CD1c-positive myeloid dendritic cell (primary cell): Measurements from ENCODE around the gene CIB4.

Experiments used
- DNase-seq: peaks from one replicate; pipeline ENCODE4 v3.0.0-alpha.2; 2016; ENCODE audit errors: extremely low spot score

The CIB4 gene

DNA sequence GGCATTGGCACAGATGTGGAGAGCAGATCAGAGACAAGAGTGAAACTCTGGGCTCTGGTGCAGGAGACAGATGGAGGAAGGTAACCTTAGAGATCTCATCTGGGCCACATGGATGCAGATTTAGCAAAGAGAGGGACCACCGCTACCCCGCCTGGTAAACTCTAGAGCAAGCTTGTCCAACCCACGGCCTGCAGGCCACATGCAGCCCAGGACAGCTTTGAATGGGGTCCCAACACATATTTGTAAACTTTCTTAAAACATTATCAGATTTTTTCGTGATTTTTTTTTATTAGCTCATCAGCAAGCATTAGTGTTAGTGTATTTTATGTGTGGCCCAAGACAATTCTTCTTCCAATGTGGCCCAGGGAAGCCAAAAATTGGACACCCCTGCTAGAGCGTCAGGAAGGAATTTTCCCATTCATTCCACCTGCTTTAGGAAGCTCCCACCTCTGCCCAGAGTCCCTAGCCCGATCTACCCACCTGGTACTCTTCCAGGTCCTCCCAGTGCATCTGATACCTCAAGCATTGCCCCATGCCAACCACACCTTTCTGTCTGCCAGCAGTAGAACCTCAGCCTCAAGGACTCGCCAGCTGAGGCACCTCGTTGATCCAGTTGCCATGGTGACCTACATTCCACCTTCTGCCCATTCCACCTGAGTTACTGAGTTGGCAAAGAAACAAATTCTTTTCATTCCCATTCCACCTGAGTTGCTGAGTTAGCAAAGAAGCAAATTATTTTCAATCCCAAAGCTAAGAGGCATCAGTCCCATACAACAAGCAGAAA is at the start of gene CIB4:
CIB4 (minus strand) TSS at position 586 of the 784 bp plus-strand sequence; CDS start at position 534, 52 bp downstream.
- DNase-seq, result no peak

DNA sequence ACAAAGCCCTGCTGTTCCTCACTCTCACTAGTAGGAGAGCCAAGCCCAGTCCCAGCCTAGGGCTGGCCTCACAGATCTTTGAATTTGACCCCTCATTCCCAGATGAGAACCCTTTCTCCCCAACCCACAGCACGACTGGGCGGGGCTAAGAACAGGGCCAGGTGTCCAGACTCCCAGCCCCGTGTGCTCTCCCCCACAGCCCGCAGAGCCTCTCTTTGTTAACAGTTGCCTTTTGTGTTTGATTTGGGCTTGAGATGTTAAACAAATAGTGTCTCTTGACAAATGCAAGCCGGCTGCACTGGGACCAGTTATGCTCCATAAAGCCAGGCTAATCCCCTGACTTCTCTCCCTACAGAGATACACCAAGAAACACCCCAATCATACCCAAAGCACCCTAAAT is 46.6 kb upstream of the CIB4 start:
- no peak for DNase-seq

DNA sequence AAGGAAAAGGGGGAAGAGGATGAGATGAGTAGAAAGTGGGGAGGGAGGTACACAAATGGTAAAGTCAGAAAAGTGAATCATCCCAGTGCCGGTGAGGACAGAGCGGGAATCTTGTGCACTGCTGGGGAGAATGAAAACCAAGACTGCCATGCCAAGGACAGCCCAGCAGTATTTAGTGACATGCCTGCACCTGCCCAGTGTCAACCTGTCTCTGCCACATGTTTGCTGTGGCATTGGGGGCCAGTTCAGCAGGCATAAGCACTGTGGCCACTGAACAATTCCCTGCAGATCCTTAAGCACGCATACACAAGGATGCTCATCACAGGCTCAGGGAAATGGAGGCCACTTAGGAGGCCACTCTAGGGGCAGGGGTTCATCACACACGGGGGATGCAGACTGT is 46.2 kb upstream of the CIB4 start:
- no peak for DNase-seq

DNA sequence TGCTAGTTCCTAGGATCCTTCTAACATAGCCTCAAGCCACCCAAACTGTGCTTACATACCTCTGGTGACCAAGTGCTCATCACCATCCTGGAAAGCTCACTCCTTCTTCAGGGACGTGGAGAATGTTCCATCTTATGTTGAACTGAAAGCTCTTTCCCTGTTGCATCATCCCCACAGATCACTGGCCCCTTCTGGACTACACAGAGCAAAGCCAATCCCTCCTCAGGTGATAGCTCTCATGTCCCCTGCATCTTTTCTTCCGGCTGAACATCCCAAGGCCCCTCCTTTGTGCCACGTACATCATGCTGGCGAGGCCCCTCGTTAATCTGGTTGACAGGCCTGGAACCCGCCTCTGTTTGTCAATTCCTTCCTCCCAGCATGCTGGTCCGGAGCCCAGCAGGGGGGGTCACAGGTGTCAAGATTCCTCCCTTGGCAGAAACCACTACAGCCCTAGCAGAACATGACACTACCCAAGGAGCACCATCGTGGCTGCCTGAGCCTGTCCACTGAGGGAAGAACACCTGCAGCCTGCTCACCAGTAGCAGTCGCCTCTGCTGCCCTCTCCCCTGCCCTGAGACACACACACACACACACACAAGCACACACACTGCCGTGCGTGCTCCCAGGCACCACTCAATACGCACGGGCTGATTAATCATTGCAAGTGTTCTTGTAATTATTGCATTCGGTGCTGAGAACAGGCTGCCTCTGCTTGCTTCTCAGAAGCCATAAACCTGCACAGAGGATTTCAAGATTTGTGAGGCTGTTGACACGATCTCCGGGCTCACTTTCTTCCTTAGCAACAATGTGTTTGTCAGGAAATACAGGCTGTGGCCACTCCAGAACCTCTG is 45.0 kb upstream of the CIB4 start:
- DNase-seq, result no peak

DNA sequence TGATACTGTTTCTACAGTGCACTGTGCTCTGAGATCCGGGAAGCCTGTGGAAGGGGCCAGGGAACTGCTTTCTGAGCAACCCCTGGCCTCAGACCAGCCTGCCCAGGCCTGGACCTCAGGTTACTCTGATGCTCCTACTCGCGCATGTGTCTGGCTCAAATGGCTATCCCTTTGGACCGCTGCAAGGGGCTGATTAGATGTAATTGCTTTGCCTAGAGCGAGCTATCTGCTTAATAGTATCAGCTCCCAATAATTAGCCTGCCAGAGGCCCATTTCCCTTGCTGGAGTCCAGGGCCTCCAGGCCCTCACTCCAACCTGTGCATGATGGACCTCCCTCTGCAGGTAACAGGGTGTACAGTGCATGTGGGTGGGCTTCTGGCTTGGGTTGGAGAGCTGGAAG is 44.2 kb upstream of the CIB4 start:
- DNase-seq, result no peak

DNA sequence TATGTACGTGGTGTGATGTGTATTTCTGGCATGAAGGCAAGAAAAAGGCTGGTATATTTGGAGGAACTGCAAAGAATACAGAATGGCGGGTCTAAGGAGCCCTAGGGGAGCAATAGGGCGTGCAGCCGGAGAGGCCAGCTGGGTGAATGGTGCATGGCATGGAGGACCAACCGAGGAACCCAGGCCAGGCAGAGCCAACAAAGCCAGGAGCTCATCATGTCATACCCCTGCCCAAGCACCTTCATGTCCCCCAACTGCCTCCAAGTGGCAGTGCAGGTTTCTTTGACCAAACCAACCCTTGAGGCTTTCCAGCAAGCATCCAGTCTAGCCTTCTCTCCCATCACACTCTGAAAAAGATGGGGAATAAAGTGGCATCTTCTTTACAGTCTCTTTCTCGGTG is 42.4 kb upstream of the CIB4 start:
- DNase-seq, result no peak

DNA sequence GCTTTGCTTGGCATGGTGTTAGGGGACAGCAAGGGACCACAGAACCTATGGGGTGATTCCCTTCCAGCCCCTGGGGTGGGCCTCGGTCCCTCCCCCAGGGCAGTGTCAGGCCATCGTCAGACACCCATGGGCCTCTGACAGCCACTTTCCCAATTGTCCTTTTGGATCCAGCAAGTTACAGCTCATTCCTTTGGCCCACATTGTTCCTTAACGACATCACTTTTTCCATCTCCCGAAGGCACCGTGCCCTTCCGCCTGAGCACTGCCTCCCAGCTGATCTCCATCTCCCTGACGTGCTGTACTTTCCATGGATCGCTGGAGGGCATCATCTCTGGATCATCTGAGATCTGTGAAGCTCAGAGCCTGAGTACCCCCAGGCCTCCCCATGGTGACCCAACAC is 41.0 kb upstream of the CIB4 start:
- no peak for DNase-seq

DNA sequence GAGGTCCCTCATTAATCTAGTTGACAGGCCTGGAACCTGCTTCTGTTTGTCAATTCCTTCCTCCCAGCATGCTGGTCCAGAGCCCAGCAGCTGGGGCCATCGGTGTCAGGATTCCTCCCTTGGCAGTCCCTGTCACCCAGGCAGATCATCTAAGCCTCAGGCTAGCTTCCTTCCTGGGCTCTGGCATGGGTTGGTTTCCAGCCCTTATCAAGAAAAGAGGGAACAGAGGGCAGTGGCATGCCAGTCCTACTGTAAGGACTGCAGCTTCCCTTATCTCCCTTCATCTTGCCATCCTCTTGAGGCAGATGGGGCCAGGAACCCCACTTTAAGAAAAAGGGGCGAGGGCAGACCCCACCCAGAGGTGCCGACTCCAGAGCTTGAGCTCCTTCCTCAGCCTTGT is 40.5 kb upstream of the CIB4 start:
- no peak for DNase-seq

DNA sequence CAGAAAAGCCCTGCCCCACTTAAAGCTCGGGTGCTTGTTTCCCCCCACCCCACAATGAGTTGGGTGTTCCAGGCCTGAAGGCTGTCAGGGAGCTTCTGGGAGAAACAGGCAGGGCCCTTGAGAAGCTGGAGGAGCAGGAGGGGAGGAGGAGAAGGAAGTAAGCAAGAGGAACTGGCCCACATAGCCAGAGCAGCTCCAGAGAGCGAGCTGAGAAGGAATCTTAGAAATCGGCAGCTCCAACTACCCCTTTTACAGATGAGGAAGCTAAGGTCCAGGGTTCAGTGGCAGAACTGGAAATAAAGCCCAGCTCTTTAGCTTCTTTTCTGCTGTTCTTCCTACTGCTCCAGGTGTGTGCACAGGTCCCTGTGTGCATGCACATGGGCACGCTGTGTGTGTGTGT is 38.7 kb upstream of the CIB4 start:
- peak; percentile 66 for DNase-seq

DNA sequence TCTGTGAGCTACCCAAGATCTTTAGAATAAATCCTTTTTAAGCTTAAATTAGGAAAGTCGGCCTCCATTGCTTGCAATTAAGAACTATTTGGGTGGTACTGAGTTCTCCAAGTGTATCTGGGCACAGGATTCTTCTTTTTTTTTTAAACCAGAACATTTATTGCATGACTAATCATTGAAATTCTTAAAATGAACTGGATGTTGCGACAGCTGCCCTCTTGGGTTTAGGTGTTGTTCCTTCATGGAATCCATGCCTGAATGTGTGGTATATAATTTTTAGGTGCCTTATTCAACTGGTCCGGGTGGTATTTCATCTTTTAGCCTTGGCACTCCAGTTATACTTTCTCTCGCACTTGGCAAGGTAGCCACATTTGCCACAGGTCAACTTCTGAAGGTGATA is 36.9 kb upstream of the CIB4 start:
- DNase-seq, result no peak

DNA sequence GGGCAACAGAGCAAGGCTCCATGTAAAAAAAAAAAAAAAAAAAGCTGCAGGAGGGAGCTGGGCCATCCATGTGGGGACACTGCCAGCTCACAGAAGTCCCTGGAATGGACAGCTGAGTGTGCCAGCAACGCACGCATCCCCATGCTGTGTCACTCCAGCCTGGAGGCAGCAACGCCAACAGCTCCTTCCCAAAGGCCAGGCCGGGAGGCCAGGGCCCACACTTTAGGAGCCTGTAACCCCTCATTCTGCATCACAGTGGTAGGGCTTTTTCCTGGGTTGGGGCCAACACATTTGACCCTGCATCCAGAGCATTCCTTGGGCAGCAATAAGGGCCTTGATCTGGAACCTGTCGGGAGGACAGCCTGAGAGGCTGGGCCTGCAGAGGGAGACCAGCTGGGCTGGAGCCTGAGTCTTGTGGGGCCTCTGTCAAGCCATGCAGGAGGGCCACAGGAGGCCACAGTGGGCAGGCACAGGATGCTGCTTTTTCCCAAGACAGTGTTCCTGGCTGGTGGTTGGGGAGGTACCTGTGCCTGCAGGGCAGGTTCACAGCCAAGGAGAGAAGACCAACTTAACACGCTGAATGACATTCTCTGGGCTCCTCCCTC is 34.6 kb upstream of the CIB4 start:
- DNase-seq, result no peak

DNA sequence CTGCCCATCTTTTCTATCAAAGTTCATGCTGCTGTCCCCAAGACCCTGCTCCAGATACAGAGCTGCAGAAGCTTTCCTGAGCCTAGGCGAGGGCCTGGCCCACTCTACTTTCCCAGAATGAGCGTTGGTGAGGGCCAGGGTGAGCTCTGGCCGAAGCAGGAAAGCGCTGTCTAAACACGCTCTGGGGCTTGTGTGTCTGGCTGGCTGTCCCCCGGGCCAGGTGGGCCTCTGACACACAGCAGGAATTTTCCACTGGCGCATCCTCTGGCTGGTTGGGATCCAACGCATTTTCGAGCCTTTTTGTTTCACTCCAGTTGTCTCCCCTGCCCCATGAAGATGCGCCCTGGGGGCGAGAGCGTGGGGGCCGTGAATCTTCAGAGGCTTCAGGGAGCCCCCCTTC is 33.6 kb upstream of the CIB4 start:
- no peak for DNase-seq

DNA sequence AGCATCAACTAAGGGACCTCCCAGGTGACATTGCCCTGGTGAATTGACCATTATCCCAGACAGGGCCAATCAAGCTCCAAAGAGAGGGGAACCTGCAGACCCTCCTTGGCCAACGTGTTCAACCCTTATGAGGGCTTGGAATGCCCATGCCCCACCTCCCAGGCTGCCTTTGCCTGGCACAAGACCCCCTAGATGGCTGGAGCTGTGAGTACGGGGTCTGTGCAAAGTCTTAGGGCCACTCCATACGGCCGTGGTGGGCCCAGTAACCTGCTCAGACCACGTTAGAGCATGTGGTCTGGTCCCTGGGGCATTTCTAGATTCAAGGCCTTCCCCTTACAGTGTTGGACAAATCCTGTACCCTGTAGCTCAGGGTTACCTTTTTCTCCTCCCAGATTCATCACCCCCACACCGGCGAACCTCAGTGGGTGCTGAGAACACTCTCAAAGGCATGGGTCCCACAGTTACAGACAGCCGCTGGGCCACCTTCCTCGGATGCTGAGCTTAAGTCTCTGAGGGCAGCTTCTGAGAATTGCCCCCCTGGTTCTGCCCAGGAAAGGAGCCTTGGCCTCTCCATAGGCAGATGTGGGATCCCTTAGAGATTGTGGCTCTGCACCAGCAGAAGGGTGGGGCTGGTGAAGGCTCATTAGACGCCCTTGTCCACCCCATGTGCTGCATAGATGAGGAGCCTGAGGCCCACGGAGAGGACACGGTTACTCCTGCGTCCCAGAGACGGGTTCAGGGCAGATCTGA is 33.0 kb upstream of the CIB4 start:
- DNase-seq, result no peak

DNA sequence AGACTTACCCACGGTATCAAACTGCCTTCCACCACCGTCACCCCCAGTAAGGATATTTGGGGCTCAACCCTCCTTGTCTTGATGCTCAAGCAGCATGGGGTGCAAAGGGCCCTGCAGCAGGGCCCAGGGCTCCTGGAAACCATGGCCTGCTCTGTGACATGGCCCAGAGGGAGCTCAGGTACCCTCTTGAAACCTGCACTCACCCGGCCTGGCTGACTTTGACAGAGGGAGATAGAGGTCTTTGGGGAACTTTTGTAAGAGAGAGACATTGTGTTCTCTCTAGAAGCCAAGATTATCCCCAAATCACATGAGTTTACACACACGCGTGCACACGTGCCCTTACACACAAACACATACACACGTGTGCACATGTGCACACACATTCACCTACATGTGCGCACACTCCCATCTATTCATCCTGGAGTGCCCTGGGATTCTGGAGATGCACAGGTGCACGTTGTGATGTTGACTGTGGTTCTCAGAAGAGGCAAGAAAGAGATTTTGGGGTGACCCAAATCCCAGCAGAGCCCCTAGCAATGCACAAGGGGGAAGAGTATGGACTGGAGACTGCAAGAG is 31.7 kb upstream of the CIB4 start:
- no peak for DNase-seq

DNA sequence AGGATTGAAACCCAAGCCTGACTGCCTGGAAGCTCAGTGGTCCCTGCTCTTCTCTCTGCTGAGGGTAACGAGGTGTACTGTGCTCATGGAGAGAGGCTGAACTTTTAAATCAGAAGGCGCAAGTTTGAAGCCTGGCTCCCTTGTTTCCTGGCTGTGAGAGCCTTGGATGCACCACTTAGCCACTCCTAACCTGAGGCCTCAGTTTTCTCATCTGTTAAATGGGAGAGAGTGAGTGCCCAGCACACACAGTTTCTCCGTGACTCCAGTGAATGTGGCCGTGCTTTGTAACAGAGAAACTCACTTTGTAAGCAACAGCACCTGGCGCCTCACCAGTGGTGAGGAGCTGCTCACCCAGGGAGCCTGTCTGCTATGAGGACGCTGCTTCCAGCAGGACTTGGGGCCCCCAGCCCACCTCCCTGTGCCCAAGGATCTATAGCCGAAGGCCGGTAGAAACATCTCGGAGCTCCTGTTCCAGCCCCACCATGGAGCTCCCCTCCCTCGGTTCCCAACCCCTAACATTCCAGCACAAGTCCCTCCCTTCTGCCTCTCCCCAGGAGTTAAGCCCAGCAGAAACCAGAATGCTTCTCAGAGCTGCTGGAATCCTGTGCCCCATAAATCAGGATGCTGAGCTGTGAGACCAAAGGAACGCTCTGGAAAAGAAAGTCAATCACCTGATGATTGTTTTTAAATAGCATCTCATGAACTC is 31.1 kb upstream of the CIB4 start:
- DNase-seq, result no peak

DNA sequence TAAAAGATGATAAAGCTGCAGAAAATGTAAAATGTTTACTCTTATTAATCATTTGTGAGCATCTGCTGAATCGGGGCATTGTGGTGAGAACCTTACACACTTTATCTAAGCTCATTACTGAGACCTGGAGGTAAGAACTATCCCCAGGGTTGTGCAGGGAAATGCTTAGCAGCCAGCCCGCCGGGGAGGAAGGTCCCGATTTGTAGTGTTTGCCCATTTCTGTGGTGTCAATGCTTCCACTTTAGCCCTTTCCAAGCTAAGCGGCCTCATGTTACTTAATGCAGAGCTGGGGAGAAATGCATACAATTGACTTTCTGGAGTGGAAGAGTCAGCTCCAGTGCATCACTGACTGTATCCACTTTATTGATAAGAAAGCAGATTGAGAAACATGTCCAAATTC is 30.5 kb upstream of the CIB4 start:
- DNase-seq, result no peak

DNA sequence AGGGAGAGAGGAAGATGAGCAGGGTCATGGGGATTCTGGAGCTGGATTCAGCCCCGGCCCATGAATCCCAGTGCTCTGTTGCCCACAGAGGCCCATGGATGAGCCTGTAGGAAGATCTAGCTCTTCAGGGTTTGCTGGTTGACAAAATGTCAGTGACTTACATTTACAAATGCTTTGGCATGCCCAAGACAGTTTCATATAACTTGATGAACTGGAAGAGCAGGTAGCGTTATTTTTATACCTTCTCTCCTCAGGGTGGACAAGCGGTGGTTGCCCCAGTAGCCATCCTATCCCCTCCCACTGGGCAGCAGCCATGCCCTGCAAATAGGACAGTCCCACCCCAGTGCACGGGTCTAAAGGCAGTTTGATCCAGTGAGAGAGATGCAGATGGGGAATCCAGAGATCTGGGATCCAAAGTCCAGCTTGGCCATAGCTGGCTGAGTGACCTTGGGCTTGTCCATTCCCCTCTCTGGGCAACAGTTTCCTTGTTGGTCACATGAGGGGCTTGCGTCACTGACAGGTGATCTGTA is 29.8 kb upstream of the CIB4 start:
- no peak for DNase-seq

DNA sequence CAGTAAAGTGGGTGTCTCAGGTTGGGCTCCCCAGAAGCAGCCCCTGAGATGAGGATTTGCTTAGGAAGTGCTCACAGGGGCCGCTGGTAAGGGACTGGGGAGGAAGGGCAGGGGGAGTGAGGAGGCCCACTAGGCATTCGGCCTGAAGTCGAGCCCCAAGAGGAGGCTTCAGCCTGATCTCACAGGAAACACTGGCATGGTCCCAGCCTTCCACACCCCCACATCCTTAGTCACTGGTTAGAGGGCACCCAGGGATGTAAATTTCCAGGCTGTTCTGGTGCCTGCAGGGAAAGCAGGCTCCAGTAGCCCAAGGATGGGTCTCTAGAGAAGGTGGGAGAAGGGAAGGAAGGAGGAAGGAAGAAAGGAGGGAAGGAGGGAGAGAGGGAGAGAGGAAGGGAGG is 29.0 kb upstream of the CIB4 start:
- DNase-seq, result no peak

DNA sequence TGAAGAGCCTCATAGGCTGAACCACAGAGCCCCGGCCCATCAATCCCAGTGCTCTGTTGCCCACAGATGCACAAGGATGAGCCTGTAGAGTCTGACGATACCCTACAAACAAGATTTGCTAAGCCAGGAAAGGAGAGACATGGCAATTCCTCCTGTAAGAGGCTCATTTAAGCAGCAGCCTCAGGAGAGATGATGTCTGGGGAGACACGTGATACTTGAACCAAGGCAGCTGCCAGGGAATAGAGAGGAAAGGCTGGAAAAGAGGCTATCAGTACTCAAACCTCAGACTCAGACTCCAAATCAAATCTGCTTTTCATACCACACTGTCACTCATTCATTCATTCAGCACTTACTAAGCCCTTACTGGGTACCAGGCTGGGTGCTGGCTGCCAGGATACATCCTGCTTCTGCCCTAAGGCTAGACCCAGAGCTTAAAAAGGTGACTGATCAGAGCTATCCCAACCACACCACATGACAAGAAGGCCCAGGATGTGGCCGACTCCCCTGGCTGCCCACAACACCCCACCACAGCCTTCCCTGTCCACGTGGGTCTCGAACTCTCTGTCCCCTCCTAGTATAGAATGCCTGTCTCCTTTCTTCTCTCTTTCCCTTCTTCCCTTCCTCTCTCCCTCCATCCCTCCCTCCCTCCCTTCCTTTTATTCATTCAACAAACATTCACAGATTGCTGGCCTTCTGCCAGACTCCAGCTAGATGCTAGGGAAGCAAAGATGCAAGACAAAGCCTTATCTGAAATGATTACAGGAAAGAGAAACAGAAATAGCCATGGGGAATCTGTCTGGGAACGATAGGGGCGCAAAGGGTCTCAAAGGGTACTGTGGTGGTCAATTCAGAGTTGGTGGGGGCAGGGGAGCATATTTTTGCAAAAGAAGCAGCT is 27.9 kb upstream of the CIB4 start:
- DNase-seq, result no peak

DNA sequence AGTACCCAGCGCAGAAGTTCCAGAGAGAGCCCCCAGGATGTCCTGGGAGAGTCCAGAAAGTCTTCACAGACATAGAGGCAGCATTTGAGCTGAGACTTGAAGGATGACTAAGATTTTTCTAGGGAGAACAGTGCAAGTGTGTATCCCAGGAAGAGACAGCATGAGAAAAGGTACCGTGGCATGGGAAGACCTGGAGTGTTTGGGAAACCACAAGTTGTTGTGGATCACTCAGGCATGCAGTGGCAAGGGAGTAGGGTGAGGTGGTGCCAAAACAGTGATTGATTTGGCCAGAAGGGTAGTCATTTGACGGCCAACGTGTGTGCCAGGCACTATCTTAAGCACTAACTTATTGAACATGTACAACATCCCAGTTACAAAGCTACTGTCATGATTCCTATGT is 26.9 kb upstream of the CIB4 start:
- DNase-seq, result no peak
